Stomach (tissue), 9 donors: ENCODE results near the gene ARF1. TPM values are rescaled to one million over a fixed set of nuclear protein-coding genes. Genes with fewer than 3 reads are reported as not detected.

ENCODE experiments used
- DNase-seq, 2 donors: peaks; one replicate each; pipeline versions ENCODE4 v3.0.0 to v3.0.0-alpha.2; 2013 to 2019
- H3K27ac ChIP-seq, 5 donors: fragments of 200-600 bp in 4 of 5; sonication (generic) in 4 of 5; one replicate each; pipeline ENCODE4 v1.5.1; 2013 to 2019; ENCODE audit warnings: mild to moderate bottlenecking in 1 of 5, moderate library complexity in 1 of 5
- H3K27me3 ChIP-seq, 3 donors: fragments of 200-600 bp; sonication (generic); one replicate each; pipeline ENCODE4 v1.5.1; 2017 to 2019; ENCODE audit warnings: mixed run types in 1 of 3
- H3K36me3 ChIP-seq, 4 donors: fragments of 200-600 bp; sonication (generic); 1 replicate in 3 of 4; 2 replicates in 1 of 4; pipeline ENCODE4 v1.5.1; 2016 to 2019
- H3K4me1 ChIP-seq, 4 donors: fragments of 200-600 bp; sonication (generic); one replicate each; pipeline ENCODE4 v1.5.1; 2016 to 2019
- H3K4me3 ChIP-seq, 4 donors: fragments of 200-600 bp; sonication (generic) in 3 of 4; one replicate each; pipeline ENCODE4 v1.5.1; 2016 to 2019; ENCODE audit warnings: mild to moderate bottlenecking in 1 of 4
- H3K9me3 ChIP-seq, 4 donors: fragments of 200-600 bp; sonication (generic); one replicate each; pipeline ENCODE4 v1.5.1; 2016 to 2019
- EP300 ChIP-seq: sonication (generic); formaldehyde crosslinking; IDR thresholded peaks from one replicate; pipeline ENCODE4 v1.6.1; 2017; ENCODE audit warnings: antibody characterized with exemption
- POLR2A ChIP-seq, 4 donors: fragments of 450-650 bp; IDR thresholded peaks; one replicate each; pipeline ENCODE4 v1.6.1; 2016; ENCODE audit warnings: antibody characterized with exemption in 4 of 4, control low read depth in 2 of 4, mild to moderate bottlenecking in 1 of 4, moderate library complexity in 1 of 4
- POLR2AphosphoS5 ChIP-seq, 3 donors: sonication (generic); formaldehyde crosslinking; IDR thresholded peaks; one replicate each; pipeline ENCODE4 v1.6.1; 2016; ENCODE audit warnings: antibody characterized with exemption in 3 of 3
- WGBS, 5 donors: extraction: QIAGEN DNeasy Blood & Tissue Kit in 3 of 5; methylation state at CpG; one replicate each; pipeline versions ENCODE4 v1.1.5 to v1.1.7; 2013 to 2018; 5-methylcytosine and 5-hydroxymethylcytosine counted together
- intact Hi-C: fragments of 100-400 bp; cut with DNase I; formaldehyde crosslinking; loops from one replicate; pipeline ENCODE4 v1.15.1; 2023; ENCODE audit warnings: low total_unique reads
- polyA plus RNA-seq, 3 donors: library from polyadenylated mRNA; stranded (reverse); fragments of 200-250 nt; gene quantifications; one replicate each; pipeline ENCODE4 v1.2.3, GENCODE V29; 2013
- total RNA-seq, 5 donors: library from RNA; depleted of rRNA; stranded (reverse); fragments of >200 nt; gene quantifications; one replicate each; pipeline versions ENCODE4 v1.1.0 to v1.2.3, GENCODE V29; 2014 to 2016
- TF ChIP-seq, protein P1 (sequence below), 7 experiments: fragments of 450-650 bp in 4 of 7; fragments of 200-600 bp in 3 of 7; sonication (generic) in 3 of 7; IDR thresholded peaks; one replicate each; pipeline ENCODE4 v1.5.1; 2016 to 2019; ENCODE audit warnings: antibody characterized with exemption in 7 of 7, control low read depth in 2 of 7, mild to moderate bottlenecking in 1 of 7
- donor health status: healthy with polysubstance abuse.
- donor health status: Bipolar disorder and iron deficiency.
- donor health status: healthy.

Gene ARF1
- total and polyA plus RNA-seq, 8 donors = 111 to 310 (median 200) TPM

DNA sequence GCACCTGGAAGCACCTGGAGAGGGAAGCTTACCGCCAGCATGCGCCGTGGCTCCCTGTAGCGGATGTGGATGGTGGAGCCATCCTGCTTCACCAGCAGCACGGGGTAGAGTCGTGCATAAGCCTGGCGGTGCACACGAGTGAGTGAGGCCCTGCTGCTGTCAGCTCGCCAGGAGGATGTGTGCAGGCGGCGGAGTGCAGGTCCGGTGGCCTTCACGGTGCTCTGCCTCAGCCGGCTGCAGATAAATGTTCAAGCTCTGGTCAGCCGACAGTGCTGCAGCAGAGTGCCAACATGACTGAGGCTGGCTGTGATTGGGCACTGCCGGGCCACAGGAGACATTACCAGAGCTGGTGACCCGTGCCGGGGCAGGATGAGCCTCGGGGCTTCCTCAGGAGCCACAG is 25.1 kb downstream of the ARF1 start:
- H3K4me3 ChIP-seq = no peak overlapping the region
- H3K27me3 ChIP-seq = no peaks in the 10 kb centered on the region
- TF ChIP-seq EP300 (no peak), POLR2AphosphoS5 (IDR thresholded peaks at IDR 0.05) (no peak), POLR2A (IDR thresholded peaks at IDR 0.05) (no peak)
- TF ChIP-seq, protein P1, sequence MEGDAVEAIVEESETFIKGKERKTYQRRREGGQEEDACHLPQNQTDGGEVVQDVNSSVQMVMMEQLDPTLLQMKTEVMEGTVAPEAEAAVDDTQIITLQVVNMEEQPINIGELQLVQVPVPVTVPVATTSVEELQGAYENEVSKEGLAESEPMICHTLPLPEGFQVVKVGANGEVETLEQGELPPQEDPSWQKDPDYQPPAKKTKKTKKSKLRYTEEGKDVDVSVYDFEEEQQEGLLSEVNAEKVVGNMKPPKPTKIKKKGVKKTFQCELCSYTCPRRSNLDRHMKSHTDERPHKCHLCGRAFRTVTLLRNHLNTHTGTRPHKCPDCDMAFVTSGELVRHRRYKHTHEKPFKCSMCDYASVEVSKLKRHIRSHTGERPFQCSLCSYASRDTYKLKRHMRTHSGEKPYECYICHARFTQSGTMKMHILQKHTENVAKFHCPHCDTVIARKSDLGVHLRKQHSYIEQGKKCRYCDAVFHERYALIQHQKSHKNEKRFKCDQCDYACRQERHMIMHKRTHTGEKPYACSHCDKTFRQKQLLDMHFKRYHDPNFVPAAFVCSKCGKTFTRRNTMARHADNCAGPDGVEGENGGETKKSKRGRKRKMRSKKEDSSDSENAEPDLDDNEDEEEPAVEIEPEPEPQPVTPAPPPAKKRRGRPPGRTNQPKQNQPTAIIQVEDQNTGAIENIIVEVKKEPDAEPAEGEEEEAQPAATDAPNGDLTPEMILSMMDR (IDR thresholded peaks at IDR 0.05) = no peak
- peak overlapping the region in 1 of 5 donors; percentile 95 for H3K27ac ChIP-seq
- no peak for DNase-seq
- H3K4me1 ChIP-seq = peaks cover 26 to 50% (median 40%) of the 10 kb centered on the region in 4 donors
- no peaks in the 10 kb centered on the region for H3K9me3 ChIP-seq
- peaks cover 14 to 29% (median 26%) of the 10 kb centered on the region in 4 donors for H3K36me3 ChIP-seq
- intact Hi-C loops = no loop called here
- WGBS, 5 donors = 86 to 91% (median 90%) methylated on average over 19 of the region's 19 CpGs

DNA sequence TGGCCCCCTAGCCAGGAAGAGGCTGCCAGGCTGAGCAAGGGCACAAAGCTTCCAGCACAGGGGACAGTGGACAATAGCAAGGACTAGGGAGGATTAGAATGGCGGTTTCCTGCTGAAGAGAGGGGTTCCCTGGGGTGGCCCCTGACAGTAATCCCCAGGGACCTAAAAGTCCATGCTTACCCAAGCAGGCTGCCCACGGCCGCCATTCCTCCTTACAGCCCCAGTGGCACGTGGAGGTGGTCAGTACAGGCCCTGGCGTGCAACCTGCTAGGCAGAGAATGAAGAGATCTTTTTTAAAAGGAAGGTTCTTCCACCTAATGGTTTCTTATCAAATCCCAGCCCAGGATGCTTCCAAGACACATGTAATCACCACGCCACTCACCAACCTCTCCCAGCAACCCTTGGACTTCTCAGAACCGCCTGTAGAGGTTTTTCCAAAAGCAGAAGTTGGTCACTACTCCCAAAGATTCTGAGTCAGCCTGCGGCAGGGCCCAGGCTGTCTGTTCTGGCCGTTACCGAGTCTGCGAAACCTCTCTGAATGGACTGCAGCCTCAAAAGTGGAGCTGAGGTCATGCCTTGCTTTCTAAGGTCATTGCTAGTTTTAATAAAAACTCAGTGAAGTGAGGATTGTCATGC is 25.7 kb downstream of the ARF1 start:
- peaks cover 26 to 49% (median 38%) of the 10 kb centered on the region in 4 donors for H3K4me1 ChIP-seq
- WGBS, 5 donors = 66 to 74% (median 71%) methylated on average over 11 of the region's 11 CpGs
- peaks cover 14 to 29% (median 26%) of the 10 kb centered on the region in 4 donors for H3K36me3 ChIP-seq
- no peaks in the 10 kb centered on the region for H3K9me3 ChIP-seq
- H3K27ac ChIP-seq = peak overlapping the region in 4 of 5 donors; percentile 89 to 95 (median 94)
- no peaks in the 10 kb centered on the region for H3K27me3 ChIP-seq
- intact Hi-C loops = no loop called here
- TF ChIP-seq POLR2A (IDR thresholded peaks at IDR 0.05) = no peak
- TF ChIP-seq, protein P1 (IDR thresholded peaks at IDR 0.05) = no peak
- no peak for TF ChIP-seq EP300
- TF ChIP-seq POLR2AphosphoS5 (IDR thresholded peaks at IDR 0.05) = no peak
- peak overlapping the region; percentile 63 to 89 (median 84) for H3K4me3 ChIP-seq
- no peak for DNase-seq

DNA sequence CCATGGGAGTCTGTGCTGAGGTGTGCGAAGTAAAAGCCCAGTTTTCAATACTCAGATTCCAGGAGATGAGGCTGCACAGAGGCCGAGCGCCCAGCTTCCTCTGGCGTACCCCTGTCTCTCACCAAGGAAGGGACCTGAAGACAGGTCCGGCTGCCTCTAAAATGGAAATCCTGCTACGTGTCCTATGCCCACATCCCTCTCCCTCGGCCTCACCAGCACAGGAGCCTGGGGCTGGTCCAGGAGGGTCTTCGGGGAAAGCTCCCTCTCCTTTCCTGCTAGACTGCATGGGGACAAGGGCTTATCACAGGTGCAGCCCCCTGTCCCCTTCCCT is 26.2 kb downstream of the ARF1 start:
- intact Hi-C loops = no loop called here
- Histone ChIP-seq H3K9me3 (no peaks in the 10 kb centered on the region), H3K4me1 (peaks cover 22 to 45% (median 34%) of the 10 kb centered on the region in 4 donors), H3K36me3 (peaks cover 14 to 29% (median 26%) of the 10 kb centered on the region in 4 donors), H3K27me3 (no peaks in the 10 kb centered on the region), H3K27ac (peak overlapping the region; percentile 89 to 95 (median 92)), H3K4me3 (peak overlapping the region; percentile 63 to 89 (median 84))
- 0 to 4% (median 3%) methylated on average over 4 to 8 of the region's 8 CpGs for WGBS, 5 donors
- TF ChIP-seq, protein P1 (IDR thresholded peaks at IDR 0.05) = no peak
- TF ChIP-seq EP300 (no peak), POLR2A (IDR thresholded peaks at IDR 0.05) (no peak), POLR2AphosphoS5 (IDR thresholded peaks at IDR 0.05) (no peak)
- DNase-seq = no peak

DNA sequence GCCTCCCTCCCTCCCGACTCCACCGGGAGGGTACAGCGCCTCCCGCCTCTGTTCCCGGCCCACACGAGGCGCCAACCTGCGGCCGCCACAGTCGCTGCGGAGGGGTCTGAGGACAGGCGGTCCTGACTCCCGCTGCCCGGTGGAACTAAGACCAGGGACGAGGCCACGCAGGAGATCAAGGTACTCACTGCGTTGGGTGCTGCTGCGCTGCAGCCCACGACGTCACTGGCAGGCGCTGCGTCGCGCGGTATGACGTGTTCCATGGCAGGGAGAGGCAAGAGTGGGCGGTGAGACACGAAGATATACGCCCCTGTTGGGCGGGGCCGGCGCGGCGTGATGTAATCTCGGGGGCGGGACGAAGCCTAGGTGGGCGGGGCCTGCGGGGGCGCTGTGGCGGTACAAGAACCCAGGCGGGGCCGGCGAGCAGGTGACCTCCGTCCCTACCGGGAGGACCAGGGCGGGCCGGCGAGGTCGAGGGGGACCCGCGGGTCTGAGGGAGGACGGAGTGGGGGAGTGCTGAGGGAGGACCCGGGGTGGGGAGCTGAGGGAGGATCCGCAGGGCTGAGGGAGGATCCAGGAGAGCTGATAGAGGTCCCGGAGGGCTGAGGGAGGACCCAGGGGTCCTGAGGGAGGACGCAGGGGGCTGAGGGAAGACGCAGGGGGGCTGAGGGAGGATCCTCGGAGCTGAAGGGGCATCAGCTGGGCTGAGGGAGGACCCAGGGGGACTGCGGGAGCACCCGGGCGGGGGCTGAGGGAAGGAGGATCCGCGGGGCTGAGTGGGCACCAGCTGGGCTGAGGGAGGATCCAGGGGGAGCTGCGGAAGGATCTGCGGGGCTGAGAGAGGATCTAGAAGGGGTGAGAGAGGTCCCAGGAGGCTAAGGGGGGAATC is 26.8 kb downstream of the ARF1 start, which contains the start of gene MRPL55:
TSS of gene MRPL55 (minus strand) at position 227 of the 889 bp plus-strand sequence. CDS start 1,039 bp downstream, outside the sequence.
- TF ChIP-seq, protein P1 (IDR thresholded peaks at IDR 0.05) = peak in 1 of 7 experiments; percentile 31
- TF ChIP-seq POLR2AphosphoS5 (IDR thresholded peaks at IDR 0.05) = peak; percentile 99 to 100 (median 100)
- peak in 2 of 4 donors; percentile 68 to 83 for TF ChIP-seq POLR2A (IDR thresholded peaks at IDR 0.05)
- no peak for TF ChIP-seq EP300
- no peaks in the 10 kb centered on the region for H3K9me3 ChIP-seq
- no peaks in the 10 kb centered on the region for H3K27me3 ChIP-seq
- intact Hi-C loops = no loop called here
- H3K4me1 ChIP-seq = peaks cover 20 to 39% (median 28%) of the 10 kb centered on the region in 4 donors
- peak; percentile 99 for DNase-seq
- peak within 1 kb of the TSS; percentile 89 to 95 (median 92) for H3K27ac ChIP-seq
- peak within 1 kb of the TSS; percentile 63 to 89 (median 84) for H3K4me3 ChIP-seq
- H3K36me3 ChIP-seq = peaks cover 14 to 29% (median 26%) of the 10 kb centered on the region in 4 donors
- 0 to 1% (median 1%) methylated on average over 63 to 66 of the region's 66 CpGs for WGBS, 5 donors
